ENCODE measurements around the gene CASP10.
"Not testable (repeated sequence)": the region's sequence is repeated elsewhere in the genome, so short reads cannot be mapped to it uniquely, and the experiment has no call there.

DNA sequence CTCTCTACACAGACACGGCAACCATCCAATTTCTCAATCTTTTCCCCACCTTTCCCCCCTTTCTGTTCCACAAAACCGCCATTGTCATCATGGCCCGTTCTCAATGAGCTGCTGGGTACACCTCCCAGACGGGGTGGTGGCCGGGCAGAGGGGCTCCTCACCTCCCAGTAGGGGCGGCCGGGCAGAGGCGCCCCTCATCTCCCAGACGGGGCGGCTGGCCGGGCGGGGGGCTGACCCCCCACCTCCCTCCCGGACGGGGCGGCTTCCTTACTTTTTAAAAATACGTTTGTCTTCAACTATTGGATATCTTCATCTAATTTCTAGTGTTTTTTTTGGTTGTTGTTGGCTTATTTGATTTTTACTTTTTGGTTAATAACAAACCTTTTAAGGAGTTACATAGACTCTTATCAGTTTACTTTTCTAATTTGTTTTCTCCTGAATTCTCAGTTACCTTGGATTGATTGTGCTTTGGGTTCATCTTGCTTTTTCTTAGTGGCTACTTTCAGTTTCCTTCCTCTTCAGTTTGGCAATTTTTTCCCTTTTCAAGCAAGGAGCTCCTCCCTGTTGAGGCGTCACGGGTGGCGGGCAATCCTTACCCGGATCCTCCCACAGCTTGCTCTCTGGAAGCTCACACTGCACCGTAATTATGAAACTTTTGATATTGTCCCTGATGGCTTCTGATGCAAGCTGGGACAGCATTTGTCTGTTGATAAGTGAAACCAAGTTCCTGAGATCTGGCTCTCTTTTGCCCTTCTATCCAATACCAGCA is 56.4 kb downstream of the CASP10 start:
- TF ChIP-seq, protein P1, sequence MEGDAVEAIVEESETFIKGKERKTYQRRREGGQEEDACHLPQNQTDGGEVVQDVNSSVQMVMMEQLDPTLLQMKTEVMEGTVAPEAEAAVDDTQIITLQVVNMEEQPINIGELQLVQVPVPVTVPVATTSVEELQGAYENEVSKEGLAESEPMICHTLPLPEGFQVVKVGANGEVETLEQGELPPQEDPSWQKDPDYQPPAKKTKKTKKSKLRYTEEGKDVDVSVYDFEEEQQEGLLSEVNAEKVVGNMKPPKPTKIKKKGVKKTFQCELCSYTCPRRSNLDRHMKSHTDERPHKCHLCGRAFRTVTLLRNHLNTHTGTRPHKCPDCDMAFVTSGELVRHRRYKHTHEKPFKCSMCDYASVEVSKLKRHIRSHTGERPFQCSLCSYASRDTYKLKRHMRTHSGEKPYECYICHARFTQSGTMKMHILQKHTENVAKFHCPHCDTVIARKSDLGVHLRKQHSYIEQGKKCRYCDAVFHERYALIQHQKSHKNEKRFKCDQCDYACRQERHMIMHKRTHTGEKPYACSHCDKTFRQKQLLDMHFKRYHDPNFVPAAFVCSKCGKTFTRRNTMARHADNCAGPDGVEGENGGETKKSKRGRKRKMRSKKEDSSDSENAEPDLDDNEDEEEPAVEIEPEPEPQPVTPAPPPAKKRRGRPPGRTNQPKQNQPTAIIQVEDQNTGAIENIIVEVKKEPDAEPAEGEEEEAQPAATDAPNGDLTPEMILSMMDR (IDR thresholded peaks at IDR 0.05 in 2 of 3, conservative IDR thresholded peaks at IDR 0.05 in 1 of 3; ENCODE audit: insufficient read depth in 2 of 3, low read depth in 1 of 3, low read length in 3 of 3) = not testable (repeated sequence)
- not testable (repeated sequence) for TF ChIP-seq POLR2AphosphoS5 (IDR thresholded peaks at IDR 0.05; ENCODE audit: control insufficient read depth, insufficient read depth, low read depth, low read length); SP2 (IDR thresholded peaks at IDR 0.05; ENCODE audit: extremely low read depth, low read depth, low read length, poor library complexity, severe bottlenecking); POLR2A (conservative IDR thresholded peaks at IDR 0.05); U2AF2 (optimal IDR thresholded peaks at IDR 0.05; ENCODE audit: low read depth, low read length); ZNF282 (CRISPR knock-in tag; IDR thresholded peaks at IDR 0.05); CEBPB (tag; IDR thresholded peaks at IDR 0.05)

All from K562 (cell line).